ENCODE results near the gene TMPRSS13. TPM values are rescaled to one million over a fixed set of nuclear protein-coding genes. Genes with fewer than 3 reads are reported as not detected.
A peak's percentile ranks its signal among the peaks of the same experiment; 100 is the strongest.

The TMPRSS13 gene
- total RNA-seq, 1 experiment from 2014 or later = not detected

DNA sequence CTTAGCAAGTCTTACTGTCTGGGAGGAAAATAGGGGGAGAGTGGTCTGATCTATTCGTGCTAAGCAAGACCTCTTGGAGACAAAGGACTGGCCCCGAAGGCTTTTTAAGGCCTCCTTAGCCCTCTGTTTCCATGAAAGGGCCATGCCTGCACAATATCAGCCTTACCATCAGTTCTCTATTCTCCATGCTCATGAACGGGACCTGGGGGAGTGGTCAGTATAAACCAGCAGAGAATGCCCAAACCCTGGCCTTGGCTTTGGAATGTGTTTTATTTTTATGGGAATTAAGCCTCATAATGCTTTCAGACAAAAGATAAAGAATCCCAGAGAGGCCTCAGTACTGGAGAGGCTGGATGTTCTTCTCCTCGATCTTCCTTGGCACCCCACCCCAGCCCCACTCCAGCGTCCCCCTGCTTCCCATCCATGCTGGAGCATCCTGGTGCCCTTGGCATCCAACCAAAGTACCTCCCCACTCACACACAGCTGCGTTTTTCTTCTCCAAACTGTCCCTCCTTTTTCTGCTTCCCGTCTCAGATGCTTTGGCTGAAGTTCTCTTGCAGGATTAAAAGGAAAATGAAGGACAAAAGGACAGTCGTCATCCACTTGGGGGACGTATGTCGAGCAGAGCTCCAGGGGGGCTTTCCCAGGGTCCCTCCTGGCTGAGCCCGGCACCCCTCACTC is 71.3 kb downstream of the TMPRSS13 start:
- DNase-seq (ENCODE audit: low read depth) = no peak

DNA sequence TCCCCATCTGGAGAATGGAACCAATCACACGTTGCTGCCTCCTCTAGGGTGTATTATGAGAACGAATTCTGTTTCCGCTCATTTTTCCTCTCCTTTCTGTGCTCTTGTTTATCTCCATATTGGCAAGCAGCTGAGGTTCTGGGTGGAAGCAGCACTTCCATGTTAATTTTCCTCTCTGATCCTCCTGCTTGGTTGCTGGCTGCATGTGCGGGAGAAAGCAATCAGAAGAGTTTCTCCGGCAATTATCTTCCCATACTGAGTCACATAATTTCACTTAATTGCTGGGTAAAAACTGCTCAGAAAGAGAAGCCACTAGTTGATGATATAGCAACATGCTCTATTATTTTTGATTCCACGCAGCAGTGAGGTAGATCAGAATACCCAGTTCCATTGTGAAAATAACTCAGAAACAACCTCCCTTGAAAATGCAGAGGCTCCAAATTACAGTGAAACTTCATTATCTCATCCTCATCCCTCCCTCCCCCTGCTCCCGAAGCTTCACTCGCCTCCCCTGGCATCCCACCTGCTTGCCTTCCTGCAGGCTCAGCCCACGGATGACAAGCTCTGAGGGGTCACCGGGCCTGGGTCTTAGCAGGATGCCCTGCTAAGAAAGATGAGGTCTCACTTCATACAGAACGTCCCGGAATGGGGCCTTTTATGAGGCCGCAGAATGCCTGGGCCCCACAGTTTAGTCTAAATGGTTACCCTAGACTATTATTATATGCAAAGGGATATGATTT is 73.1 kb downstream of the TMPRSS13 start:
- DNase-seq (ENCODE audit: low read depth) = no peak

DNA sequence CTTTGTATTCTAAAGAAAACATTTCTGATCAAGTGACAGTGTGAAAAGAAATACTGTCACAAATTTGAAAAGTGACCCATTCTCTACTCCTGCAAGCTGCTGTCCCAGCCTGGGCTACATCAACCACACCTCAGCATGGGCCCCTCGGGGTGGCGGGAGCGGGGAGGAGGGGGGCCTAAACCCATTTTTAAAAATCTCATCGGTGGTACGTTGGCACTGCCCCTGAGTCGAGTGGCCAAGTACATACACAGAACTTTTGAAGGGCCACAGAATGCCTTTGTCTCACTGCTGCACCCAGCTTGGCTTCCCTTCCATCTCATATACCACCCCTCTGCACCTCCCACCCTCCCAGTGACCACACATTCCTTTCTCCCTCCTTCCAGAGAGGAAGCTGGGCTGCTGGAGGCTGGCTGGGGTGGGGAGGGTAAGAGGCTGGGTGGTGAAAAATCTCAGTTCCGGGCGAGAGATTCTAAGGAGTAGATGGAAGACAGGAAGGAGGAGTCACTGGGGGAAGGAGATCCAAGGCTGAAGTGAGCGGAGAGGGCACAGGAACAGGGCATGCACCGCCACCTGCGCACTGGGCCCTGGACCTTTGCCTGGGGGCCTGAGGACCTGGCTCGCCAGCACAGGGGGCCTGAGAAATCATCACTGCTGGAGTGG is 73.9 kb downstream of the TMPRSS13 start:
- DNase-seq (ENCODE audit: low read depth) = no peak

DNA sequence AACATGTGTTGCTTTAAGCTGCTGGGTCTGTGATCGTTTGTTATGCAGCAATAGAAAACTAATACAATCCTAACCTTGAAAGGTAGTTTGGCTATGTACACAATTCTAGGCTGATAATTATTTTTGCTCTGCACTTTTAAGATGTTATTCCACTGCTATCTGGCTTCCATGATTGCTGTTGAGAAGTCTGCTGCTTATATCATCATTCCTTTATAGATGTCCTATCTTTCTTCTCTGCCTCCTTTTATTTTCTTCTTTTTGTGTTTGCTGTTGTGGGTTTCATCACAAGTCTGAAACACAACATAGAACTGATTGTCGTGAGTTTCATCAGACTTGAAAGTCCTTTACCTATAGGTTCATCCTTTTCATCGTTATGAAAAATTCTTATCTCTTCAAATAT is 76.9 kb downstream of the TMPRSS13 start:
- no peak for DNase-seq (ENCODE audit: low read depth)

DNA sequence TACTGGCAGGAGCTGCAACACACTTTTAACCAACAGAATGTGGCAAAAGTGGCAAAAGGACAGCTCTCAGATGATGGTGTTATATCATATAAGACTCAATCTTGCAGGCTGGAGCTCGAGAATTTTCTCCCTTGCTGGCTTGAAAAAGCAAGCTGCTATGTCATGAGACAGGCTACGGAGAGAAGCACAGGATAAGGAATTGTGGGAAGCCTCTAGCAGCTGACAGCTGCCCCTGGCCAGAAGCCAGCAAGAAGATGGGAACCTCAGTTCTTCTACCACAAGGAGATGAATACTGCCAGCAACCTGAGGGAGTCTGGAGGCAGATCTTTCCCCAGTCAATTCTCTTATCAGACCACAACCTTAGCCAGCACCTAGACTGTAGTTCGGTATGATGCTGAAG is 77.3 kb downstream of the TMPRSS13 start:
- DNase-seq (ENCODE audit: low read depth) = peak; percentile 10

DNA sequence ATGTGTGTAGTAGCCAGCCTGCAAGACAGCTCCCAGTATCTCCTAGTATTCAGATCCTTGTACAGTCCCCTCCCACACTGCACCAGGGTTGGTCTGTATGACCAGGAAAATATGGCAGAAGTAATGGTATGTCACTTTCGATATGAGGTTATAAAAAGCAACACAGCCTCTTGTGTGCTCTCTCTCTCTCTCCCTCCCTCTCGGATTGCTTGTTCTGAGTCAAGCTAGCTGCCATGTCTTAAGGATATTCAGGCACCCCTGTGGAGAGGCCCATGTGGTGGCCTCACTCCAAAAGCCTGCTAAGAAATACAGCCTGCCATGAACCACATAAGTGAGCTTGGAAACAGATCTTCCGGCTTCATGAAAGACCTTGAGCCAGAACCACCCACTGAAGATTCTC is 78.1 kb downstream of the TMPRSS13 start:
- no peak for DNase-seq (ENCODE audit: low read depth)

Other genes with a start within 250 kb of the TMPRSS13 start
- not detected in 2 replicates for gene DSCAML1, start 132.2 kb downstream of the TMPRSS13 start, total RNA-seq (2014; rRNA removed)
- not detected in 2 replicates for gene FXYD2, start 104.7 kb downstream of the TMPRSS13 start, total RNA-seq (2014; rRNA removed)
- gene FXYD6, start 52.7 kb downstream of the TMPRSS13 start, total RNA-seq (2014; rRNA removed) = 0.19 and 0.34 TPM in 2 replicates
- gene IL10RA, start 57.0 kb upstream of the TMPRSS13 start, total RNA-seq (2014; rRNA removed) = not detected in 2 replicates
- not detected in 2 replicates for gene TMPRSS4, start 147.7 kb upstream of the TMPRSS13 start, total RNA-seq (2014; rRNA removed)
- gene SMIM35, start 157.6 kb upstream of the TMPRSS13 start, total RNA-seq (2014; rRNA removed) = not detected in 2 replicates
- gene SCN4B, start 223.4 kb upstream of the TMPRSS13 start, total RNA-seq (2014; rRNA removed) = not detected in 2 replicates
- not detected in 2 replicates for gene SCN2B, start 247.2 kb upstream of the TMPRSS13 start, total RNA-seq (2014; rRNA removed)

All from LHCN-M2 (cell line).